Activated CD4-positive, alpha-beta T cell treated with anti-CD3 and anti-CD28 coated beads, Interleukin-2, Interleukin-4, amounts not matched to agents 100 ng/mL and 50 ng/mL, durations not matched to agents 16 hours and 8 hours (primary cell): Measurements from ENCODE around the gene ROBO1.

ENCODE experiments used
- DNase-seq: peaks from one replicate; pipeline ENCODE4 v3.0.0-alpha.2; 2020; ENCODE audit warnings: low spot score

Gene ROBO1

GRCh38 chr3:78621061-78621716 lies 1146.6 kb downstream of the ROBO1 start:
- DNase-seq = no peak

- no peak for DNase-seq
These were observed 1153.3 kb downstream of the ROBO1 start for GRCh38 chr3:78614486-78614885.

GRCh38 chr3:78613421-78613879 lies 1154.3 kb downstream of the ROBO1 start:
- DNase-seq = no peak

- no peak for DNase-seq
These were observed 1156.5 kb downstream of the ROBO1 start for GRCh38 chr3:78611278-78611677.

GRCh38 chr3:78610462-78611125 lies 1157.2 kb downstream of the ROBO1 start:
- DNase-seq = no peak

GRCh38 chr3:78606756-78607155 lies 1161.0 kb downstream of the ROBO1 start:
- no peak for DNase-seq

GRCh38 chr3:78605178-78605577 lies 1162.6 kb downstream of the ROBO1 start:
- DNase-seq = no peak

- no peak for DNase-seq
These were observed 1163.5 kb downstream of the ROBO1 start for GRCh38 chr3:78604341-78604740.

GRCh38 chr3:78601249-78601648 lies 1166.5 kb downstream of the ROBO1 start:
- DNase-seq = no peak

GRCh38 chr3:78589778-78590177 lies 1178.0 kb downstream of the ROBO1 start:
- DNase-seq = no peak

GRCh38 chr3:78588906-78589621 lies 1178.7 kb downstream of the ROBO1 start:
- DNase-seq = no peak

- DNase-seq = no peak
These were observed 1187.1 kb downstream of the ROBO1 start for GRCh38 chr3:78580681-78581080.

GRCh38 chr3:78571486-78571885 lies 1196.3 kb downstream of the ROBO1 start:
- no peak for DNase-seq

- DNase-seq = no peak
These were observed 1197.3 kb downstream of the ROBO1 start for GRCh38 chr3:78570496-78570895.

GRCh38 chr3:78569804-78570203 lies 1198.0 kb downstream of the ROBO1 start:
- no peak for DNase-seq

- DNase-seq = no peak
These were observed 1202.1 kb downstream of the ROBO1 start for GRCh38 chr3:78565712-78566111.

GRCh38 chr3:78562328-78562727 lies 1205.5 kb downstream of the ROBO1 start:
- DNase-seq = no peak
